Brain pericyte (primary cell): ENCODE results near the gene PANX1.

Experiments used
- DNase-seq: peaks from one replicate; pipeline ENCODE4 v3.0.0-alpha.2; 2012; ENCODE audit warnings: low read depth, low spot score

Gene PANX1

GRCh38 chr11:94129512-94130297, 1.1 kb downstream of the PANX1 start:
- DNase-seq, result no peak

GRCh38 chr11:94130298-94131046, 1.8 kb downstream of the PANX1 start:
- DNase-seq, result no peak

- DNase-seq, result no peak
These were observed 2.5 kb downstream of the PANX1 start for GRCh38 chr11:94131047-94131717.

- DNase-seq, result no peak
These were observed 3.1 kb downstream of the PANX1 start for GRCh38 chr11:94131718-94132115.

- DNase-seq, result no peak
These were observed 3.5 kb downstream of the PANX1 start for GRCh38 chr11:94132152-94132558.

- no peak for DNase-seq
These were observed 4.3 kb downstream of the PANX1 start for GRCh38 chr11:94132823-94133408.

- no peak for DNase-seq
These were observed 5.1 kb downstream of the PANX1 start for GRCh38 chr11:94133752-94134151.

- DNase-seq, result no peak
These were observed 6.2 kb downstream of the PANX1 start for GRCh38 chr11:94134651-94135512.

- no peak for DNase-seq
These were observed 10.8 kb downstream of the PANX1 start for GRCh38 chr11:94139416-94139815.

- DNase-seq, result no peak
These were observed 11.6 kb downstream of the PANX1 start for GRCh38 chr11:94140154-94140655.

GRCh38 chr11:94141511-94142307, 13.1 kb downstream of the PANX1 start:
- DNase-seq, result no peak

GRCh38 chr11:94142308-94143281, 14.0 kb downstream of the PANX1 start:
- DNase-seq, result no peak

GRCh38 chr11:94144216-94144615, 15.6 kb downstream of the PANX1 start:
- no peak for DNase-seq

GRCh38 chr11:94144664-94145063, 16.0 kb downstream of the PANX1 start:
- no peak for DNase-seq

- DNase-seq, result no peak
These were observed 16.8 kb downstream of the PANX1 start for GRCh38 chr11:94145431-94145830.

- DNase-seq, result no peak
These were observed 17.3 kb downstream of the PANX1 start for GRCh38 chr11:94145916-94146315.

GRCh38 chr11:94147433-94147845, 18.8 kb downstream of the PANX1 start:
- no peak for DNase-seq

- DNase-seq, result no peak
These were observed 19.5 kb downstream of the PANX1 start for GRCh38 chr11:94148189-94148588.
